Loucy (cell line): Measurements from ENCODE around the gene SALL3.

Experiments
- H2AFZ ChIP-seq: fragments of 200-600 bp; sonication (generic); 2 replicates; pipeline ENCODE4 v1.6.0; 2016; ENCODE audit warnings: antibody characterized with exemption, mild to moderate bottlenecking, low read length, moderate library complexity
- H3F3A ChIP-seq: fragments of 200-600 bp; 2 replicates; pipeline ENCODE4 v1.6.0; 2016; ENCODE audit warnings: antibody characterized with exemption, low read depth, mild to moderate bottlenecking
- H3K27me3 ChIP-seq: fragments of 200-600 bp; sonication (generic); 2 replicates; pipeline ENCODE4 v1.6.1; 2014; ENCODE audit warnings: low read length, mild to moderate bottlenecking; ENCODE audit not compliant: insufficient read depth, poor library complexity, severe bottlenecking
- H3K36me3 ChIP-seq: fragments of 200-600 bp; sonication (generic); 2 replicates; pipeline ENCODE4 v1.6.1; 2016; ENCODE audit warnings: low read length; ENCODE audit not compliant: insufficient read depth
- H3K4me1 ChIP-seq: fragments of 200-600 bp; sonication (generic); 2 replicates; pipeline ENCODE4 v1.5.1; 2014; ENCODE audit warnings: low read length, mild to moderate bottlenecking; ENCODE audit not compliant: insufficient read depth, poor library complexity, severe bottlenecking
- H3K4me2 ChIP-seq: fragments of 200-600 bp; sonication (generic); 2 replicates; pipeline ENCODE4 v1.6.0; 2014; ENCODE audit warnings: antibody characterized with exemption, low read length, low read depth, mild to moderate bottlenecking; ENCODE audit not compliant: poor library complexity, severe bottlenecking
- H3K4me3 ChIP-seq: fragments of 200-600 bp; sonication (generic); 2 replicates; pipeline ENCODE4 v1.5.1; 2014; ENCODE audit warnings: low read length, mild to moderate bottlenecking, mixed read lengths; ENCODE audit not compliant: poor library complexity, severe bottlenecking
- H3K79me2 ChIP-seq: fragments of 200-600 bp; sonication (generic); 2 replicates; pipeline ENCODE4 v1.6.1; 2014; ENCODE audit warnings: low read length; ENCODE audit not compliant: insufficient read depth
- H3K9ac ChIP-seq: fragments of 200-600 bp; sonication (generic); 2 replicates; pipeline ENCODE4 v1.6.0; 2014; ENCODE audit warnings: mild to moderate bottlenecking, low read depth, low read length, moderate library complexity; ENCODE audit not compliant: poor library complexity, severe bottlenecking
- H3K9me2 ChIP-seq: fragments of 200-600 bp; sonication (generic); replicated peaks from 2 replicates; pipeline ENCODE4 v1.6.1; 2016; ENCODE audit warnings: low read depth, low read length, mixed read lengths
- H3K9me3 ChIP-seq: fragments of 200-600 bp; sonication (generic); 2 replicates; pipeline ENCODE4 v1.6.1; 2014; ENCODE audit warnings: mild to moderate bottlenecking, antibody characterized with exemption, low read length, low read depth; ENCODE audit not compliant: insufficient read depth
- H4K20me1 ChIP-seq: fragments of 200-600 bp; sonication (generic); 2 replicates; pipeline ENCODE4 v1.6.0; 2014; ENCODE audit warnings: antibody characterized with exemption, low read length, mild to moderate bottlenecking; ENCODE audit not compliant: insufficient read depth, poor library complexity, severe bottlenecking
- EZH2phosphoT487 ChIP-seq: fragments of 200-600 bp; IDR thresholded peaks from 2 replicates; pipeline ENCODE4 v1.6.1; 2018; ENCODE audit warnings: antibody characterized with exemption, mild to moderate bottlenecking, moderate library complexity, borderline replicate concordance
- TF ChIP-seq, protein P1 (sequence below): fragments of 200-600 bp; sonication (generic); conservative IDR thresholded peaks from 2 replicates; pipeline ENCODE4 v1.5.1; 2014; ENCODE audit warnings: mild to moderate bottlenecking, antibody characterized with exemption, low read length

The SALL3 gene

DNA sequence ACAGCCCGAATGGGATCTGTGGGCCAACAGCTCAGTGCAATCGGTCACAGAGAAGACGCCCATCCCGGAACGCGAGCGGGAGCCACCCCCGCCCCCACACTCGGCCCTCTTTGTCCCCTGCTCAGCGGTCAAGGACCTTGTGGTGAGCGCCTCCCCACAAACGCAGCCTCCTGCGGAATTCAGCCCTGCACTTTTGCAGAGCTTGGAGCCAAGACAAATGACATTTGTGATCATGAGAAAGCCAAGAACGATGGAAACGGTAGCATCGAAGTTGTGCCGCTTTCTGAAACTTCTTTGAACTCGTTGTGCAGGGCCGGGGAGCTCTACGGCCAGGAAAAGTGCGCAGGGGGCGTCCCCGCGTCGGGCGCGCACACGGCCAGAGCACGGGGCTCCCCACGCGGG is 6.7 kb upstream of the SALL3 start:
- Histone ChIP-seq H3K4me2 (no peak overlapping the region), H3K9ac (no peak overlapping the region), H3K4me3 (no peak overlapping the region), H3K9me2 (no peaks in the 10 kb centered on the region), H3K27me3 (no peaks in the 10 kb centered on the region), H2AFZ (no peak overlapping the region), H3K36me3 (no peaks in the 10 kb centered on the region), H3F3A (no peaks in the 10 kb centered on the region), H3K4me1 (no peaks in the 10 kb centered on the region), H3K9me3 (peaks cover 15% of the 10 kb centered on the region; the same call in 1 of the 2 replicates), H3K79me2 (no peaks in the 10 kb centered on the region), H4K20me1 (no peaks in the 10 kb centered on the region)
- TF ChIP-seq, protein P1, sequence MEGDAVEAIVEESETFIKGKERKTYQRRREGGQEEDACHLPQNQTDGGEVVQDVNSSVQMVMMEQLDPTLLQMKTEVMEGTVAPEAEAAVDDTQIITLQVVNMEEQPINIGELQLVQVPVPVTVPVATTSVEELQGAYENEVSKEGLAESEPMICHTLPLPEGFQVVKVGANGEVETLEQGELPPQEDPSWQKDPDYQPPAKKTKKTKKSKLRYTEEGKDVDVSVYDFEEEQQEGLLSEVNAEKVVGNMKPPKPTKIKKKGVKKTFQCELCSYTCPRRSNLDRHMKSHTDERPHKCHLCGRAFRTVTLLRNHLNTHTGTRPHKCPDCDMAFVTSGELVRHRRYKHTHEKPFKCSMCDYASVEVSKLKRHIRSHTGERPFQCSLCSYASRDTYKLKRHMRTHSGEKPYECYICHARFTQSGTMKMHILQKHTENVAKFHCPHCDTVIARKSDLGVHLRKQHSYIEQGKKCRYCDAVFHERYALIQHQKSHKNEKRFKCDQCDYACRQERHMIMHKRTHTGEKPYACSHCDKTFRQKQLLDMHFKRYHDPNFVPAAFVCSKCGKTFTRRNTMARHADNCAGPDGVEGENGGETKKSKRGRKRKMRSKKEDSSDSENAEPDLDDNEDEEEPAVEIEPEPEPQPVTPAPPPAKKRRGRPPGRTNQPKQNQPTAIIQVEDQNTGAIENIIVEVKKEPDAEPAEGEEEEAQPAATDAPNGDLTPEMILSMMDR, result no peak
- no peak for TF ChIP-seq EZH2phosphoT487

DNA sequence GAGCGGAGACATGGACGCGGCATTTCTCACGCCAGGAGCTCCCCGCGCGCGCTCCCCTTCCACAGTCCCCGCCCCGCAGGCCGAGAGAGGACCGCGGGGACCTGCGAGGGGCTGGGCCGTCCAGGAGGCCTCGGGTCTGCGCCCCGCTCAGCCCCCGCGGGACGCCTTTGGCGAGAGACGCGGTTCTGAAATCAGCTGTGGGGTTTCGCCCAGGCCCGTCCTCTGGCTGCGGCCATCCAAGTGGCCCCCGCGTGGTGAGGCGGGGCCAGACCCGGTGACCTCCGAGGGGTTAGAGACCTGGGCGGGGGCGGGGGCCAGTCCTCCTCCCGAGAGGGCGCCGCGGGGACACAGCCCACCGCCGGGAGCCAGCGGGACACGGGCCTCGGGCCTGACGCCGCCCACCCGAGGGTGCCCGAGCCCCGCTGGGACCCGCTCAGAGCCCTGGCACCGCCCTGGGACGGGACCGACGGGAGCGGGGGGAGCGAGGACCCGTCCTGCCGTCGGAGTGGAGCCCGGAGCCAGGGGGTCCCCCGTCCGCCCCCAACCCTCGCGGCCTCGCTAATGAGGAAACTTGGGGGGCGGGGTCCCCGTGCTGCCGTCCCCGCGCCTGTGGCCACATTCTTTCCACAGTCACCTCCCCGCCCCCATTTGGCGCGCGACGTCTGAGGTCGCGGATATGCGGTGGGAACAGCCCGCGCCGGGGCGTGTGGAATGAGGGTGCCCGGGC is 6.1 kb upstream of the SALL3 start:
- Histone ChIP-seq H3K9me3 (peaks cover 15% of the 10 kb centered on the region; the same call in 1 of the 2 replicates), H3K9ac (no peak overlapping the region), H4K20me1 (no peaks in the 10 kb centered on the region), H3K4me3 (no peak overlapping the region), H3K4me1 (no peaks in the 10 kb centered on the region), H3K27me3 (no peaks in the 10 kb centered on the region), H3F3A (no peaks in the 10 kb centered on the region), H3K79me2 (no peaks in the 10 kb centered on the region), H3K36me3 (no peaks in the 10 kb centered on the region), H2AFZ (no peak overlapping the region), H3K9me2 (no peaks in the 10 kb centered on the region), H3K4me2 (no peak overlapping the region)
- TF ChIP-seq, protein P1, result no peak
- TF ChIP-seq EZH2phosphoT487, result no peak

DNA sequence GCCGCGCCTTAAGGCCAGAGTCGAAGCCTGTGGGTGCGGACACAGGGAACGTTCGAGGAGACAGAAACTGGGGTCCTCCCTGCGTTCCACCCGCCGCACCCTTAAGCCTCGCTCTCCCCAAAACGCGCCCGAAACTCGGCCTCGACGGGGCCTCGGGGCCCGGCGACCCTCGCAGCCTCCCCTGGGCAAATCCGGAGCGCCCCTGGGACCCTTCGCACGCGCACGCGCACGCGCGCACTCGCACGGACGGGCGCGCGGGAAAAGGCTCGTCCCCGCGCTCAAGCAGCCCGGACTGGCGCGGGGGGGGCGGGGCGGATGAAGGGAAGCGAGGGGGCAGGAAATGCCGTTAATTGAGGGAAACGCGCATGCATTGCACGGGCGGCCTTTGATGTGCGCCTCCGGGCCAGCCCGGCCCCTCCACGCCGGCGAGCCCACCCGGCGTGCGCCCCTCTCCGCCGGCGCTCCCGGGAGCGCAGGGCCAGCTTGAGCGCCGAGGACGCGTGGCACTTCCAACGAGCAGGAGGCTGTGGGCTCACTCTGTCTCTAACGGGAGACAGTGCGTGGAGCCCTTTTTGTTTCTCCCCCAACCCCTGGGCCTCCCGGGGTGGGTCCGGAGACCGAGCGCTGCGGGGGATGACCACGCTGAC is 5.4 kb upstream of the SALL3 start:
- Histone ChIP-seq H3F3A (no peaks in the 10 kb centered on the region), H3K36me3 (no peaks in the 10 kb centered on the region), H3K4me1 (no peaks in the 10 kb centered on the region), H3K4me2 (no peak overlapping the region), H2AFZ (no peak overlapping the region), H3K27me3 (no peaks in the 10 kb centered on the region), H3K9me3 (peaks cover 15% of the 10 kb centered on the region; the same call in 1 of the 2 replicates), H4K20me1 (no peaks in the 10 kb centered on the region), H3K79me2 (no peaks in the 10 kb centered on the region), H3K4me3 (no peak overlapping the region), H3K9ac (no peak overlapping the region), H3K9me2 (no peaks in the 10 kb centered on the region)
- TF ChIP-seq, protein P1, result no peak
- TF ChIP-seq EZH2phosphoT487, result no peak
